ENCODE results near the gene MYOZ3.

MYOZ3 gene

GRCh38 chr5:150706776-150707390 lies 45.8 kb downstream of the MYOZ3 start:
- DNase-seq: no peak

- DNase-seq: peak in 1 of 3 experiments; percentile 1
These were observed 49.1 kb downstream of the MYOZ3 start for GRCh38 chr5:150710165-150710564.

GRCh38 chr5:150723845-150724244 lies 62.8 kb downstream of the MYOZ3 start:
- no peak for DNase-seq
